Omental fat pad (tissue), 4 donors: ENCODE measurements around the gene DNAH17. TPM values are rescaled to one million over a fixed set of nuclear protein-coding genes. Genes with fewer than 3 reads are reported as not detected.

Source experiments
- ATAC-seq: fragments of 150-250 bp; one replicate; pipeline ENCODE4 v1.9.1; 2016; ENCODE audit warnings: mild to moderate bottlenecking, moderate library complexity; ENCODE audit not compliant: low FRiP score
- DNase-seq: peaks from one replicate; pipeline ENCODE4 v3.0.0-alpha.2; 2019; ENCODE audit warnings: low spot score
- total RNA-seq, 4 donors: library from RNA; depleted of rRNA; stranded (reverse); fragments of >200 nt; gene quantifications; one replicate each; pipeline ENCODE4 v1.1.0, GENCODE V29; 2016
- TF ChIP-seq, protein P1 (sequence below), 3 donors: fragments of 450-650 bp; IDR thresholded peaks; one replicate each; pipeline ENCODE4 v1.5.1; 2016 to 2017; ENCODE audit warnings: antibody characterized with exemption in 3 of 3, mild to moderate bottlenecking in 3 of 3, moderate library complexity in 2 of 3

Gene DNAH17
- total RNA-seq, 4 donors from 2014 or later = 0.24 to 1.4 (median 0.34) TPM

DNA sequence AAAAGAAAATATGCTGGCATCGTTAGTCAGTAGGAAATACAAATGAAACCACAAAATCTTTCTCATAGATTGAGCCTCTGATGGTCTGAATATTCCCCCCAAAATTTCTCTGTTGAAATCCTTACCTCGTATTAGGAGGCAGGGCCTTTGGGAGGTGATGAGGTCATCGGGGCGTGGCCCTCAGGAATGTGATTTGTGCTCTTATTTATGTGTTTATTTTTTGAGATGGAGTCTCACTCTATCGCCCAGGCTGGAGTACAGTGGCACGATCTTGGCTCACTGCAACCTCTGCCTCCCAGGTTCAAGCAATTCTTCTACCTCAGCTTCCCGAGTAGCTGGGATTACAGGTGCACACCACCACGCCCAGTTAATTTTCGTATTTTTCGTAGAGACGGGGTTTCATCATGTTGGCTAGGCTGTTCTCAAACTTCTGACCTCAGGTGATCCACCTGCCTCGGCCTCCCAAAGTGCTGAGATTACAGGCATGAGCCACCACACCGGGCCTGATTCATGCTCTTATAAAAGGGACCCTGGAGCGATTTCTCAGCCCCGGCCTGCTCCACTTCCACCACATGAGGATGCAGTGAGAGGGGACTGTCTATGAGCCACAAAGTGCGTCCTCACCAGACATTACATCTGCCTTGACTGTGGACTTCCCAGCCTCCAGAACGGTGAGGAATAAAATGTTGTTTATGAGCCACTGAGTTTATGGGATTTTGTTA lies 53.1 kb downstream of the DNAH17 start:
- DNase-seq = no peak

DNA sequence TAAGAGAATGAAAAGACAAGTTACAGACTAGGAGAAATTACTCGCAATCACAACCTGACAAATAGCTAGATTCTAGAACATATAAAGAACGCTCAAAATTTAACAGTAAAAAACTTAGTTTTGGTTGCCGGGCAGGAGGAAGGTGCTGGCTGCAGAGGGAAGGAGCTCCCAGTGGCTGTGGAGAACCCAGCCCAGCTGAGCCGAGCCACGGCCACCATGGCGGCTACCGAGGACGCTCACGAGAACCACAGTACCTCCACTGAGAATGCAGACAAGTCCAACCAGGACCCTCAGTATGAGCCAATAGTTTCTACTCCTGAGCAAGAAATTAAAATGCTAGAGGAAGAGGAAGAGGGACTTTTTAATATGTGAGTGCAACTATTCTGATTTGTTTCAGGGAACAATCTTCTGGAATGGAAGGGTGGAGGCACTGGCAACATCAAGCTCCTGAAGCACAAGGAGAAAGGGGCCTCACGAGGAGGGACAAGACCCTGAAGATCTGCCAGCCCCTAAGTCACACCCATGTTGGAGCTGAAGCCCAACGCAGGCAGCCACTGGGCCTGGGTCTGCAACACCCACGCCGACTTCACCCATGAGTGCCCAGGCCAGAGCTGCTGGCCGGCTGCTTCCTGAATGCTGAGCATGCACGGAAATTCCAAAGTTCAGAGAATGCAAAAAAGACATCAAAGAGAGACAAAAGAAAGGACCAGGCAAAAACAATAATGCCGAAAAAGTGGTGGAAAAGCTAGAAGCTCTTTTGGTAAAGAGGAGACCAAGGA lies 55.0 kb downstream of the DNAH17 start:
- TF ChIP-seq, protein P1, sequence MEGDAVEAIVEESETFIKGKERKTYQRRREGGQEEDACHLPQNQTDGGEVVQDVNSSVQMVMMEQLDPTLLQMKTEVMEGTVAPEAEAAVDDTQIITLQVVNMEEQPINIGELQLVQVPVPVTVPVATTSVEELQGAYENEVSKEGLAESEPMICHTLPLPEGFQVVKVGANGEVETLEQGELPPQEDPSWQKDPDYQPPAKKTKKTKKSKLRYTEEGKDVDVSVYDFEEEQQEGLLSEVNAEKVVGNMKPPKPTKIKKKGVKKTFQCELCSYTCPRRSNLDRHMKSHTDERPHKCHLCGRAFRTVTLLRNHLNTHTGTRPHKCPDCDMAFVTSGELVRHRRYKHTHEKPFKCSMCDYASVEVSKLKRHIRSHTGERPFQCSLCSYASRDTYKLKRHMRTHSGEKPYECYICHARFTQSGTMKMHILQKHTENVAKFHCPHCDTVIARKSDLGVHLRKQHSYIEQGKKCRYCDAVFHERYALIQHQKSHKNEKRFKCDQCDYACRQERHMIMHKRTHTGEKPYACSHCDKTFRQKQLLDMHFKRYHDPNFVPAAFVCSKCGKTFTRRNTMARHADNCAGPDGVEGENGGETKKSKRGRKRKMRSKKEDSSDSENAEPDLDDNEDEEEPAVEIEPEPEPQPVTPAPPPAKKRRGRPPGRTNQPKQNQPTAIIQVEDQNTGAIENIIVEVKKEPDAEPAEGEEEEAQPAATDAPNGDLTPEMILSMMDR (IDR thresholded peaks at IDR 0.05) = no peak
- DNase-seq (no peak), ATAC-seq (no peak)

More for the DNA sequence above, 53.1 kb downstream of the DNAH17 start:
- ATAC-seq = no peak
- TF ChIP-seq, protein P1 (IDR thresholded peaks at IDR 0.05) = no peak

DNA sequence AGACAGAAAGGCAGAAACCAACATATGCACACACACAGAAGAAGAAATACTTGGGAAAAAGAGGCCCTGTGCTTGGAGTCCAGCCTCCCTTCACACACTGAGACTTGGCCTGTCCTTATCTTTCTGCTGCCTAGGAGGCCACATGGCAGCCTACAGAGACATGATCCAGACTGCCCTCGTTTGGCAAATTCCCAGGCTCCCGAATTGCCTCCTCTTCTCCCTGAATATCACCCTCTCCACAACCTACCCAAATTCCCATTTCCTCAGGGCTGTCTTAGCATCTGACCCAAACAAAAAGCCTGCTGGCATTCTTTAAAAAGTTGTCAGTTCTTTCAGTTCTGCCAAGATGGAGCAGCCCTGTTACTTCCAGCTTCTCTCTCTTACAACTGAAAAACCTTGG lies 59.8 kb downstream of the DNAH17 start:
- ATAC-seq (no peak), DNase-seq (no peak)
- TF ChIP-seq, protein P1 (IDR thresholded peaks at IDR 0.05) = no peak

DNA sequence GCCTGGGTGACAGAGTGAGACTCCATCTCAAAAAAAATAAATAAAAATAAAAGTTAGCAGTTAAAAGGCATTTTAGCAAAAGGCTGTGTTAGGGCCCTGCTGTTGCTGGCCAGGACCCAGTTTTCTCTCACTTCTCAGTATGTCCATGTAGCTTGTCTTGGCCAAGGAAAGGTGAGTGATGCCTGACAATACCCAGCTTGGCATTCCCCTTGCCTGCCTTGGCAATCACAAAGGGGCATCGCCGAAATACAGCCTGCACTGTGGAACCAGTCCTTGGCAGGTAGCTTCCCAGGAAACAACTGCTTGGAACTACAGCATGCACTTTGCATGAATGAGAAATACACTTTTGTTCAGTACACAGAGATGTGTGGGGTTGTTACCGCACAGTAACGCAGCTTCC lies 61.7 kb downstream of the DNAH17 start:
- no peak for ATAC-seq
- TF ChIP-seq, protein P1 (IDR thresholded peaks at IDR 0.05) = no peak
- no peak for DNase-seq

DNA sequence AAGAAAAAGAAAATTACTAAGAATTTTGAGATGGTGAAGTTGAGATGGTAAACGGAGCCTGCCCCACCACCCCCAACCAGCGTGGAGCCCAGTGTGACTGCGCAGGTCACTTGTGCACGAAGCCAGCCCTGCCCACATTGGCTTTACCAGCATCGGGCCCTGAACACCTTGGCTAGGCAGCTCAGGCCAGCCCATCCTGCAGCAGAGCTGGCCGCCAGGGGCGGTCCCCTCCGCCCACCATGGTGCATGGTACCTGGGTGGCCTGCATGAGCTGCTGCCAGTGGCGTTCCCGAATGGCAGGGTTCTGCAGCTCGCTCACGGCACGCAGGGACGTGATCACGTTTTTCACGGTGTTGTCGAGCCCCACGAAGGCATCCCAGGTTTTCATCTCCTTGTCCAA lies 62.7 kb downstream of the DNAH17 start:
- DNase-seq (no peak), ATAC-seq (no peak)
- TF ChIP-seq, protein P1 (IDR thresholded peaks at IDR 0.05) = no peak

DNA sequence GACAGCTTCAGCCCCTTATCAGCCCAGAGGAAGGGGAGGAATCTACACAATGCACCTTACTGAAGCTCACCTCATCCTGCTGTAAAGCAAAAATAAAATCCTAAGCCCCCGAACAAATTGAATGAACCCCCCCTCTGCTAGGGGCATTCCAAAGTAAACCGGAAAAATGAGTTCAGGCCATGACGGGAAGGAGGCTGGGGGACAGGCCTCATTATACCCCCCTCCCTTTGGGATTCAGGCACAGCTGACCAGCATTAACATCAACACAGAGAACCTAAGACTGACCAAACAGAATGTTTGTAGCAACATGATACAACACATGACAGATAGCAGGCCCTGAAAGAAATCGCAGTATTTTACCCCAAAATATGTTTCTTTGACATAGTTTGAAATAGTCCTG lies 64.2 kb downstream of the DNAH17 start:
- ATAC-seq (no peak), DNase-seq (no peak)
- TF ChIP-seq, protein P1 (IDR thresholded peaks at IDR 0.05) = no peak
